Activated naive CD8-positive, alpha-beta T cell treated with anti-CD3 and anti-CD28 coated beads for 36 hours (primary cell): Measurements from ENCODE around the gene DHRSX. TPM values are rescaled to one million over a fixed set of nuclear protein-coding genes. Genes with fewer than 3 reads are reported as not detected.
"Not testable (repeated sequence)": the region's sequence is repeated elsewhere in the genome, so short reads cannot be mapped to it uniquely, and the experiment has no call there.

Experiments
- DNase-seq: peaks from one replicate; pipeline ENCODE4 v3.0.0; 2021
- H3K27ac Mint-ChIP-seq: one replicate; pipeline ENCODE4 v1.8.0; 2022; ENCODE audit warnings: mild to moderate bottlenecking, moderate library complexity, mixed read lengths
- H3K27me3 Mint-ChIP-seq: one replicate; pipeline ENCODE4 v1.8.0; 2022; ENCODE audit warnings: mild to moderate bottlenecking, mixed read lengths
- H3K36me3 Mint-ChIP-seq: one replicate; pipeline ENCODE4 v1.8.0; 2021; ENCODE audit warnings: mild to moderate bottlenecking, mixed read lengths
- H3K4me1 Mint-ChIP-seq: one replicate; pipeline ENCODE4 v1.8.0; 2021; ENCODE audit warnings: mixed read lengths
- H3K4me3 Mint-ChIP-seq: one replicate; pipeline ENCODE4 v1.8.0; 2022; ENCODE audit warnings: mild to moderate bottlenecking, moderate library complexity, mixed read lengths
- H3K9me3 Mint-ChIP-seq: one replicate; pipeline ENCODE4 v1.8.0; 2022; ENCODE audit warnings: mixed read lengths
- total RNA-seq, 2 experiments: library from RNA; stranded (reverse); gene quantifications; one replicate each; pipeline ENCODE4 v1.2.3, GENCODE V29; 2021

DHRSX gene
- total RNA-seq, 2 experiments from 2014 or later: 18.2 to 19.7 TPM

- H3K4me3 Mint-ChIP-seq, DNase-seq, H3K36me3 Mint-ChIP-seq, H3K27ac Mint-ChIP-seq, H3K9me3 Mint-ChIP-seq, H3K27me3 Mint-ChIP-seq, H3K4me1 Mint-ChIP-seq: not testable (repeated sequence)
Observed at GRCh38 chrX:2463481-2463880, 37.3 kb downstream of the DHRSX start.

- H3K36me3 Mint-ChIP-seq: peaks cover 8% of the 10 kb centered on the region
- no peak for DNase-seq
Observed at GRCh38 chrX:2462780-2463179, 38.0 kb downstream of the DHRSX start.

GRCh38 chrX:2462074-2462473, 38.7 kb downstream of the DHRSX start:
- H3K4me1 Mint-ChIP-seq: peaks cover 5% of the 10 kb centered on the region
- no peaks in the 10 kb centered on the region for H3K27me3 Mint-ChIP-seq
- no peak overlapping the region for H3K27ac Mint-ChIP-seq
- no peak overlapping the region for H3K4me3 Mint-ChIP-seq
- H3K36me3 Mint-ChIP-seq: peaks cover 13% of the 10 kb centered on the region
- peaks cover 3% of the 10 kb centered on the region for H3K9me3 Mint-ChIP-seq
- no peak for DNase-seq

More at GRCh38 chrX:2462780-2463179, 38.0 kb downstream of the DHRSX start:
- Mint-ChIP-seq H3K27me3 (no peaks in the 10 kb centered on the region), H3K4me3 (no peak overlapping the region), H3K4me1 (peaks cover 5% of the 10 kb centered on the region), H3K27ac (no peak overlapping the region), H3K9me3 (peaks cover 3% of the 10 kb centered on the region)

GRCh38 chrX:2461711-2462016, 39.1 kb downstream of the DHRSX start:
- H3K4me3 Mint-ChIP-seq: no peak overlapping the region
- H3K36me3 Mint-ChIP-seq: peaks cover 15% of the 10 kb centered on the region
- H3K9me3 Mint-ChIP-seq: peaks cover 3% of the 10 kb centered on the region
- no peak for DNase-seq
- H3K27me3 Mint-ChIP-seq: no peaks in the 10 kb centered on the region
- peaks cover 5% of the 10 kb centered on the region for H3K4me1 Mint-ChIP-seq
- no peak overlapping the region for H3K27ac Mint-ChIP-seq

DNA sequence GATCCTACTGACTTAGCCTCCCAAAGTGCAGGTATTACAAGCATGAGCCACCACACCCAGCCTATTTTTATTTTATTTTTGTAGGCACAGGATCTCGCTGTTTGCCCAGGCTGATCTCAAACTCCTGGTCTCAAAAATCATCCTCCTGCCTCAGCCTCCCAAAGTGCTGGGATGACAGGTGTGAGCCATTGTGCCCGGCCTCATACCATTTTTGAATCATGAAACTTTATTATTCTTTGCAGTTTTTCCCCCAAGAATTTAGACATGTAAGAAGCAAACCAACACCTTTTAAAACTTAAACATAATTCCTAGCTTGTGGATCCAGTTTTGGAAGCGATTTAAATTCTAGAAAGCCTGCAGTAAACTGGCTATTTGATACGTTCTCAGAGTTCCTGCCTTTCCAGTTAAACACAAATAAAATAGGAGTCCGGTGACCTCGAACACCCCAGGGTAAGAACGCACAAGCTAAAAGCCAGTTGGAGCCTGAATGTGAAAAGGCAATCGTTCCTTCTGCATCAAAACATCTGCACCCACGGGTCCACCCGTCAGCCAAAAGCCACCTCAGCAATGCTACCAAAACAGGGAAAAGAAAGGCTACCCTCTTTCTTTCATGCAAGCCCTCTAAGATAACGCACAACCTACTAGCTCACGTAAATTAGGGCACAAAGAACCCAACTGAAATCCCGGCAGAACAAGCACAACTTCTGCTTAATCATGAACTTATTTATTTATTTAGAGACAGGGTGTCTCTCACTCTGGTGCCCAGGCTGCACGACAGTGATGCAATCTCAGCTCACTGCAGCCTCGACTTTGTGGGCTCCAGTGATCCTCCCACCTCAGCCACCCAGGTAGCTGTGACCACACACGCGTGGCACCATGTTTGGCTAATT, 39.7 kb downstream of the DHRSX start:
- not testable (repeated sequence) for DNase-seq, H3K27ac Mint-ChIP-seq, H3K9me3 Mint-ChIP-seq, H3K4me3 Mint-ChIP-seq, H3K4me1 Mint-ChIP-seq, H3K27me3 Mint-ChIP-seq
- H3K36me3 Mint-ChIP-seq: peaks cover 15% of the 10 kb centered on the region

- not testable (repeated sequence) for H3K27me3 Mint-ChIP-seq, H3K4me1 Mint-ChIP-seq, H3K27ac Mint-ChIP-seq, H3K9me3 Mint-ChIP-seq, H3K4me3 Mint-ChIP-seq, DNase-seq
- H3K36me3 Mint-ChIP-seq: peaks cover 13% of the 10 kb centered on the region
Observed at GRCh38 chrX:2460048-2460447, 40.7 kb downstream of the DHRSX start.

DNA sequence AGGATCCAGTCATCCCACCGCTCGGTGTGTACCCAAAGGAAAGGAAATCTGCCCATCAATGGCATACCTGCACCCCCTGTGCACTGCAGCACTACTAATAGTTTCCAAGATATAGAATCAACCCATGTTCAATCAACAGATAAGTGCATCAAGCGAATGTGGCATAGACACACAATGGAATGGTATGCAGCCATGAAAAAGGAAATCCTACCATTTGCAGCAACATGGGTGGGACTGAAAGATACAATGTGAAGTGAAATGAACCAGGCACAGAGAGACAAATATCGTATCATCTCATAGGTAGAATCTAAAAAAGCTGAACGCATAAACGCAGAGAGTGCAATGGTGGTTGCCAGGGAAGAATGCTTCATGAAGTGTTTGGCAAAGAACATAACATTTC, 42.5 kb downstream of the DHRSX start:
- no peak overlapping the region for H3K4me3 Mint-ChIP-seq
- H3K9me3 Mint-ChIP-seq: peaks cover 5% of the 10 kb centered on the region
- H3K27me3 Mint-ChIP-seq: no peaks in the 10 kb centered on the region
- H3K36me3 Mint-ChIP-seq: peaks cover 19% of the 10 kb centered on the region
- no peak overlapping the region for H3K27ac Mint-ChIP-seq
- H3K4me1 Mint-ChIP-seq: peaks cover 2% of the 10 kb centered on the region
- no peak for DNase-seq

DNA sequence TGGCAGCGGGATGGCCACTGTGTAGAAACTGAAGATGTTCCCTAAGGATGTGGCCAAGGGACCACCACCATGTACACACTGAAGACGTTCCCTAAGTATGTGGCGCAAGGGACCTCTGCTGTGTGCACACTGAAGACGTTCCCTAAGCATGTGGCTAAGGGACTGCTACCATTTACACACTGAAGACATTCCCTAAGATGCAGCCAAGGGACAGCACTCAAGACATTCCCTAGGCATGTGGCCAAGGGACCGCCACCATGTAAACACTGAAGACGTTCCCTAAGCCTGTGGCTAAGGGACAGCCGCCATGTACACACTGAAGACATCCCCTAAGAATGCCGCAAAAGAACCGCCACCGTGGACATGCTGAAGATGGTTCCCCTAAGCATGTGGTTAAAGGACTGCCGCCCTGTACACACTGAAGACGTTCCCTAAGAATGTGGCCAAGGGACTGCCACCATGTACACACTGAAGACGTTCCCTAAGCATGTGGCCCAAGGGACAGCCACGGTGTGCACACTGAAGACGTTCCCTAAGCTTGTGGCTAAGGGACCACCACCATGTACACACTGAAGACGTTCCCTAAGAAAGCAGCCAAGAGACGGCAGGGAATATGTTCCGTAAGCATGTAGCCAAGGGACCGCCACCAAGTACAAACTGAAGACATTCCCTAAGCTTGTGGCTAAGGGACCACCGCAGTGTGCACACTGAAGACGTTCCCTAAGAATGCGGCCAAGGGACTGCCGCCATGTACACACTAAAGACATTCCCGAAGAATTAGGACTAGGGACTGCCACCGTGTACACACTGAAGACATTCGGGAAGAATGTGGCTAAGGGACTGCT, 43.3 kb downstream of the DHRSX start:
- H3K27ac Mint-ChIP-seq: no peak overlapping the region
- H3K4me3 Mint-ChIP-seq: no peak overlapping the region
- DNase-seq: no peak
- H3K9me3 Mint-ChIP-seq: peaks cover 8% of the 10 kb centered on the region
- peaks cover 2% of the 10 kb centered on the region for H3K4me1 Mint-ChIP-seq
- H3K27me3 Mint-ChIP-seq: no peaks in the 10 kb centered on the region
- peaks cover 25% of the 10 kb centered on the region for H3K36me3 Mint-ChIP-seq

DNA sequence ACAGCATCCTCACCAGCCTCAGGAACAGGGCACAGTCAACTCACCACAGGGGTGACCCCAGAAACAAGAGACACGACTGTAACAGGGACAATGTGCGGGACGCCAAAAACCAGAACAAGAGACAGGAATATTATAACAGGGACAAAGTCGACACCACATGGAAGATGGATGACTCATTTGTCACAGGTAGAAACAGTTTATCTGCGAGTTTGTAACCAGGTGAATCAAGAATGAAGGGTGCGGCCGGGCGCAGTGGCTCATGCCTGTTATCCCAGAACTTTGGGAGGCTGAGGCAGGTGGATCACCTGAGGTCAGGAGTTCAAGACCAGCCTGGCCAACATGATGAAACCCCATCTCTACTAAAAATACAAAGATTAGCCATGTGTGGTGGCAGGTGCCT, 44.7 kb downstream of the DHRSX start:
- not testable (repeated sequence) for DNase-seq, H3K27ac Mint-ChIP-seq, H3K4me1 Mint-ChIP-seq, H3K27me3 Mint-ChIP-seq, H3K9me3 Mint-ChIP-seq, H3K4me3 Mint-ChIP-seq
- H3K36me3 Mint-ChIP-seq: peaks cover 28% of the 10 kb centered on the region

GRCh38 chrX:2454620-2455019, 46.2 kb downstream of the DHRSX start:
- not testable (repeated sequence) for H3K27ac Mint-ChIP-seq

GRCh38 chrX:2452799-2453198, 48.0 kb downstream of the DHRSX start:
- peaks cover 10% of the 10 kb centered on the region for H3K4me1 Mint-ChIP-seq
- no peak overlapping the region for H3K4me3 Mint-ChIP-seq
- H3K36me3 Mint-ChIP-seq: peaks cover 23% of the 10 kb centered on the region
- no peak for DNase-seq
- H3K27ac Mint-ChIP-seq: no peak overlapping the region
- H3K9me3 Mint-ChIP-seq: peaks cover 5% of the 10 kb centered on the region
- no peaks in the 10 kb centered on the region for H3K27me3 Mint-ChIP-seq

More at GRCh38 chrX:2454620-2455019, 46.2 kb downstream of the DHRSX start:
- H3K36me3 Mint-ChIP-seq: peaks cover 28% of the 10 kb centered on the region
- H3K27me3 Mint-ChIP-seq, H3K9me3 Mint-ChIP-seq, DNase-seq, H3K4me3 Mint-ChIP-seq, H3K4me1 Mint-ChIP-seq: not testable (repeated sequence)

DNA sequence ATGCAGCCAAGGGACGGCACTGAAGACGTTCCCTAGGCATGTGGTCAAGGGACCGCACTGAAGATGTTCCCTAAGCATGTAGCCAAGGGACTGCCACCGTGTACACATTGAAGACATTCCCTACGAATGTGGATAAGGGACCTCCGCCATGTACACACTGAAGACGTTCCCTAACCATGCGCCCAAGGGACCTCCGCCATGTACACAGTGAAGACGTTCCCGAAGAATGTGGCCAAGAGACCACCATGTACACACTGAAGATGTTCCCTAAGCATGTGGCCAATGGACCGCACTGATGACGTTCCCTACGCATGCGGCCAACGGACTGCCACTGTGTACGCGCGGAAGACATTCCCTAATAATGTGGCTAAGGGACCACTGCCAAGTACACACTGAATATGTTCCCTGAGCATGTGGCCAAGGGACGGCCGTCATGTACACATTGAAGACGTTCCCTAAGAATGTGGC, 48.4 kb downstream of the DHRSX start:
- DNase-seq: no peak

GRCh38 chrX:2451501-2452316, 49.1 kb downstream of the DHRSX start:
- Mint-ChIP-seq H3K36me3 (peaks cover 26% of the 10 kb centered on the region), H3K9me3 (peaks cover 5% of the 10 kb centered on the region), H3K27ac (no peak overlapping the region), H3K27me3 (no peaks in the 10 kb centered on the region), H3K4me1 (peaks cover 10% of the 10 kb centered on the region), H3K4me3 (no peak overlapping the region)
- DNase-seq: no peak

More for the DNA sequence above, 48.4 kb downstream of the DHRSX start:
- Mint-ChIP-seq H3K36me3 (peaks cover 24% of the 10 kb centered on the region), H3K9me3 (peaks cover 5% of the 10 kb centered on the region), H3K27ac (no peak overlapping the region), H3K27me3 (no peaks in the 10 kb centered on the region), H3K4me1 (peaks cover 10% of the 10 kb centered on the region), H3K4me3 (no peak overlapping the region)

- H3K27me3 Mint-ChIP-seq: no peaks in the 10 kb centered on the region
- peaks cover 30% of the 10 kb centered on the region for H3K36me3 Mint-ChIP-seq
- peaks cover 5% of the 10 kb centered on the region for H3K9me3 Mint-ChIP-seq
- no peak overlapping the region for H3K27ac Mint-ChIP-seq
- H3K4me3 Mint-ChIP-seq: no peak overlapping the region
- no peak for DNase-seq
- peaks cover 10% of the 10 kb centered on the region for H3K4me1 Mint-ChIP-seq
Observed at GRCh38 chrX:2450681-2451080, 50.1 kb downstream of the DHRSX start.
